HL-60/S4 treated with phorbol 12-myristate 13-acetate at 8.2 ng/mL for 4 days and 3 days (cell line): ENCODE results near the gene BCAN.
"Not testable (repeated sequence)": the region's sequence is repeated elsewhere in the genome, so short reads cannot be mapped to it uniquely, and the experiment has no call there.

Experiments used
- in situ Hi-C: fragments of 300-500 bp; cut with MboI; formaldehyde crosslinking; loops from 2 replicates; pipeline ENCODE4 v1.15.0; 2022; ENCODE audit warnings: low sequenced_read_pairs

Gene BCAN

GRCh38 chr1:156616463-156616862, 25.5 kb upstream of the BCAN start:
- in situ Hi-C loops = no loop called here

- in situ Hi-C loops = no loop called here
Measured at GRCh38 chr1:156618853-156619581, 22.9 kb upstream of the BCAN start, which contains the start of gene HAPLN2. Gene HAPLN2, plus strand, starts transcription at chr1:156619415. Its CDS starts 4,076 bp downstream, at chr1:156623491.

GRCh38 chr1:156619582-156619955, 22.3 kb upstream of the BCAN start:
- in situ Hi-C loops = no loop called here

- in situ Hi-C loops = no loop called here
Measured at GRCh38 chr1:156622581-156623297, 19.2 kb upstream of the BCAN start.

GRCh38 chr1:156623946-156624813, 17.7 kb upstream of the BCAN start:
- in situ Hi-C loops = no loop called here

GRCh38 chr1:156624814-156625435, 17.0 kb upstream of the BCAN start:
- in situ Hi-C loops = no loop called here

GRCh38 chr1:156625436-156626078, 16.4 kb upstream of the BCAN start:
- in situ Hi-C loops = no loop called here

- in situ Hi-C loops = no loop called here
Measured at GRCh38 chr1:156626079-156626438, 15.9 kb upstream of the BCAN start.

- in situ Hi-C loops = no loop called here
Measured at GRCh38 chr1:156627313-156627880, 14.5 kb upstream of the BCAN start.

- in situ Hi-C loops = no loop called here
Measured at GRCh38 chr1:156629823-156630449, 12.0 kb upstream of the BCAN start.

GRCh38 chr1:156631152-156631551, 10.8 kb upstream of the BCAN start:
- in situ Hi-C loops = not testable (repeated sequence)

- in situ Hi-C loops = no loop called here
Measured at GRCh38 chr1:156632355-156632754, 9.6 kb upstream of the BCAN start.

GRCh38 chr1:156638189-156638985, 3.5 kb upstream of the BCAN start:
- in situ Hi-C loops = no loop called here

GRCh38 chr1:156639601-156640101, 2.3 kb upstream of the BCAN start:
- in situ Hi-C loops = no loop called here

- in situ Hi-C loops = no loop called here
Measured at GRCh38 chr1:156640842-156641706, 843 bp upstream of the BCAN start.

GRCh38 chr1:156642265-156643048, 540 bp downstream of the BCAN start:
- in situ Hi-C loops = no loop called here
